ENCODE measurements around the gene AGPAT4.
A peak's percentile ranks its signal among the peaks of the same experiment; 100 is the strongest.
"Not testable (repeated sequence)": the region's sequence is repeated elsewhere in the genome, so short reads cannot be mapped to it uniquely, and the experiment has no call there.

Gene AGPAT4

GRCh38 chr6:161127071-161127740 lies 146.7 kb downstream of the AGPAT4 start:
- no peak overlapping the region for H3K27ac Mint-ChIP-seq
- ATAC-seq (ENCODE audit: low read depth) (no peak), DNase-seq (ENCODE audit: low spot score in 2 of 2) (no peak)
- H3K27me3 Mint-ChIP-seq, result no peaks in the 10 kb centered on the region
- H3K36me3 Mint-ChIP-seq, result peaks cover 55% of the 10 kb centered on the region
- H3K9me3 Mint-ChIP-seq, result peaks cover 7% of the 10 kb centered on the region
- H3K4me3 Mint-ChIP-seq, result no peak overlapping the region
- H3K4me1 Mint-ChIP-seq, result no peaks in the 10 kb centered on the region

DNA sequence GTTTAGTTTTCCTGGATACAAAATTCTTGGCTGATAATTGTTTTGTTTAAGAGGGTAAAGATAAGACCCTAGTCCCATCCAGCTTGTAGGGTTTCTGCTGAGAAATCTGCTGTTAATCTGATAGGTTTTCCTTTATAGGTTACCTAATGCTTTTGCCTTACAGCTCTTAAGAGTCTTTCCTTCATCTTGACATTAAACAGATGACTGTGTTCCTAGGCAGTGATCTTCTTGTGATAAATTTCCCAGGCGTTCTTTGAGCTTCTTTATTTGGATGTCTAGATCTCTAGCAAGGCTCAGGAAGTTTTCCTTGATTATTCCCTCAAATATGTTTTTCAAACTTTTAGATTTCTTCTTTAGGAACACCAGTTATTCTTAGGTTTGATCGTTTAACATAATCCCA lies 148.3 kb downstream of the AGPAT4 start:
- H3K9me3 Mint-ChIP-seq, result peaks cover 9% of the 10 kb centered on the region
- no peak for ATAC-seq (ENCODE audit: low read depth)
- H3K4me1 Mint-ChIP-seq, result no peaks in the 10 kb centered on the region
- no peak overlapping the region for H3K4me3 Mint-ChIP-seq
- no peaks in the 10 kb centered on the region for H3K27me3 Mint-ChIP-seq
- no peak overlapping the region for H3K27ac Mint-ChIP-seq
- H3K36me3 Mint-ChIP-seq, result peaks cover 68% of the 10 kb centered on the region
- no peak for DNase-seq (ENCODE audit: low spot score in 2 of 2)

DNA sequence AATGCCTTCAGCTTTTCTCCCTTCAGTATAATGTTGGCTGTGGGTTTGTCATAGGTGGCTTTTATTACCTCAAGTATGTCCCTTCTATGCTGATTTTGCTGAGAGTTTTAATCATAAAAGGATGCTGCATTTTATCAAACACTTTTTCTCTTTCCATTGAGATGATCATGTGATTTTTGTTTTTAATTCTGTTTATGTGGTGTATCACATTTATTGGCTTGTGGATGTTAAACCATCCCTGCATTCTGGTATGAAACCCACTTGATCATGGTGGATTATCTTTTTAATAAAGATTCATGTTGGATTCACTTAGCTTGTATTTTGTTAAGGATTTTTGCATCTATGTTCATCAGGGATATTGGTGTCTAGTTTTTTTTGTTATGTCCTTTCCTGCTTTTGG lies 150.5 kb downstream of the AGPAT4 start:
- not testable (repeated sequence) for H3K4me3 Mint-ChIP-seq

GRCh38 chr6:161117942-161118341 lies 155.9 kb downstream of the AGPAT4 start:
- no peak overlapping the region for H3K27ac Mint-ChIP-seq
- DNase-seq (ENCODE audit: low spot score in 2 of 2) (no peak), ATAC-seq (ENCODE audit: low read depth) (no peak)
- peaks cover 59% of the 10 kb centered on the region for H3K36me3 Mint-ChIP-seq
- H3K9me3 Mint-ChIP-seq, result peaks cover 12% of the 10 kb centered on the region
- no peaks in the 10 kb centered on the region for H3K27me3 Mint-ChIP-seq
- H3K4me3 Mint-ChIP-seq, result no peak overlapping the region
- no peaks in the 10 kb centered on the region for H3K4me1 Mint-ChIP-seq

More for the DNA sequence above, 150.5 kb downstream of the AGPAT4 start:
- not testable (repeated sequence) for H3K27me3 Mint-ChIP-seq; H3K4me1 Mint-ChIP-seq; ATAC-seq (ENCODE audit: low read depth); H3K27ac Mint-ChIP-seq; DNase-seq (ENCODE audit: low spot score in 2 of 2)
- peaks cover 17% of the 10 kb centered on the region for H3K9me3 Mint-ChIP-seq
- peaks cover 72% of the 10 kb centered on the region for H3K36me3 Mint-ChIP-seq

GRCh38 chr6:161117308-161117707 lies 156.6 kb downstream of the AGPAT4 start:
- H3K27ac Mint-ChIP-seq, result no peak overlapping the region
- DNase-seq (ENCODE audit: low spot score in 2 of 2) (no peak), ATAC-seq (ENCODE audit: low read depth) (no peak)
- H3K27me3 Mint-ChIP-seq, result no peaks in the 10 kb centered on the region
- peaks cover 10% of the 10 kb centered on the region for H3K9me3 Mint-ChIP-seq
- H3K4me3 Mint-ChIP-seq, result no peak overlapping the region
- no peaks in the 10 kb centered on the region for H3K4me1 Mint-ChIP-seq
- H3K36me3 Mint-ChIP-seq, result peaks cover 61% of the 10 kb centered on the region

DNA sequence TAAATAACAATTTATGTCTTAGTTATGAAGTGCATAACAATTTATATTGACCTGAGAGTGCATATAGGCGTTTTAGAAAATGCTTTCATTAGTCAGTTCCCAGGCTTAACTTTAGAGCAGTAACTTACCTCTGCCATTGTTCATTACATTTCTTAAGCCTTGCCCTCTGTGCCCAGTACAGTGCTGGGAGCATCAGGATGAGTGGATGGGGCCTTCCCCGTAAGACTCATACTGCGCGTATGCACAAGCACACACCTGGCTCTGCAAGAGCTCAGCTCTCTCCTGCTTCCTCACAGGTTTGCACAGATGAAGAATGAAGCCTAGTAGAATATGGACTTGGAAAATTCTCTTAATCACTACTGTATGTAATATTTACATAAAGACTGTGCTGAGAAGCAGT lies 157.3 kb downstream of the AGPAT4 start:
- Mint-ChIP-seq H3K36me3 (peaks cover 57% of the 10 kb centered on the region), H3K4me3 (no peak overlapping the region), H3K27me3 (no peaks in the 10 kb centered on the region), H3K27ac (peak overlapping the region; percentile 49), H3K9me3 (peaks cover 10% of the 10 kb centered on the region), H3K4me1 (no peaks in the 10 kb centered on the region)
- ATAC-seq (ENCODE audit: low read depth) (no peak), DNase-seq (ENCODE audit: low spot score in 2 of 2) (no peak)

- H3K36me3 Mint-ChIP-seq, result peaks cover 56% of the 10 kb centered on the region
- DNase-seq (ENCODE audit: low spot score in 2 of 2) (no peak), ATAC-seq (ENCODE audit: low read depth) (no peak)
- H3K9me3 Mint-ChIP-seq, result peaks cover 7% of the 10 kb centered on the region
- no peak overlapping the region for H3K4me3 Mint-ChIP-seq
- H3K27me3 Mint-ChIP-seq, result no peaks in the 10 kb centered on the region
- H3K27ac Mint-ChIP-seq, result peak overlapping the region; percentile 49
- no peaks in the 10 kb centered on the region for H3K4me1 Mint-ChIP-seq
Measured at GRCh38 chr6:161115468-161115867, 158.4 kb downstream of the AGPAT4 start.

DNA sequence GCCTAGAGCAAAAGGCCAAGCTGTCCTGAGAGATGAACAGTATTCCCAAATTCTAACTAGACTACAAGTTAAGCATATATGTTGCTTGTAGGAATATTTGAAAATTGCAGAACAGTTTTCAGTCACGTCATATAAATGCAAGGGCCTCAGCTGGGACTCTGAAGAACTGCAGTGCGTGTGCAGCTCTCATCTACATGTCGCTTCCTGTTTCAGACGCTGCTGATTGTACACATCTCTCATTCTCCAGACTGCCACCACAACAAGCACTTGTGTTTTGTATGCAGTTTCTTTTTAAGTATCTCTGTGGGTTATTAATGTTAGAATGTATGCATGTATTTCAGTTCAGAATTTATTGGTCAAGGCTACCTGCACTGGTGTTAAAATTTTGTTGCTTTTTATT lies 162.6 kb downstream of the AGPAT4 start:
- peak overlapping the region; percentile 11 for H3K27ac Mint-ChIP-seq
- no peaks in the 10 kb centered on the region for H3K27me3 Mint-ChIP-seq
- DNase-seq (ENCODE audit: low spot score in 2 of 2) (no peak), ATAC-seq (ENCODE audit: low read depth) (no peak)
- H3K36me3 Mint-ChIP-seq, result peaks cover 65% of the 10 kb centered on the region
- H3K4me3 Mint-ChIP-seq, result no peak overlapping the region
- H3K9me3 Mint-ChIP-seq, result no peaks in the 10 kb centered on the region
- H3K4me1 Mint-ChIP-seq, result no peaks in the 10 kb centered on the region

- peaks cover 61% of the 10 kb centered on the region for H3K36me3 Mint-ChIP-seq
Measured at GRCh38 chr6:161110028-161110779, 163.7 kb downstream of the AGPAT4 start.

DNA sequence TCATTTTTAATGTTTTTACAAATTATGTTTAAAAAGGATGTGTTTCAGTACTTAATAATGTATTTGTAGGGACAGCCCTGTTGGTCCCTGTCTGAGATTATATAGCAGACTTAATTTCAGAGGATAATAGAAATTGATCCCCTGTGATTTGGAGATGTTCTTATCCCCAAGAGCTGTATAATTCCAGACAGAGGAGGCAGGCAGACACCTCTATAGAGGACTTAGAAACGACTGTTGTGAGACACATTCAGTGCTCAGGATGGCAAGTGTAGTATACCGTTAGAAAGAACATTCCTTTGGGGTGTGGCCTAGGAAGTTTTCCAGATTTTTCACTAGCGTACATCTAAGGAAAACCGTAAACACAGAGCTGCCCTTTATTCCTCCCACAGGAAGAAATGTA lies 164.5 kb downstream of the AGPAT4 start:
- peaks cover 63% of the 10 kb centered on the region for H3K36me3 Mint-ChIP-seq
- ATAC-seq (ENCODE audit: low read depth) (no peak), DNase-seq (ENCODE audit: low spot score in 2 of 2) (no peak)
- no peak overlapping the region for H3K4me3 Mint-ChIP-seq
- H3K4me1 Mint-ChIP-seq, result no peaks in the 10 kb centered on the region
- H3K9me3 Mint-ChIP-seq, result no peaks in the 10 kb centered on the region
- H3K27ac Mint-ChIP-seq, result no peak overlapping the region
- no peaks in the 10 kb centered on the region for H3K27me3 Mint-ChIP-seq

More at GRCh38 chr6:161110028-161110779, 163.7 kb downstream of the AGPAT4 start:
- DNase-seq (ENCODE audit: low spot score in 2 of 2) (no peak), ATAC-seq (ENCODE audit: low read depth) (no peak)
- Mint-ChIP-seq H3K4me3 (no peak overlapping the region), H3K27ac (no peak overlapping the region), H3K9me3 (no peaks in the 10 kb centered on the region), H3K4me1 (no peaks in the 10 kb centered on the region), H3K27me3 (no peaks in the 10 kb centered on the region)

DNA sequence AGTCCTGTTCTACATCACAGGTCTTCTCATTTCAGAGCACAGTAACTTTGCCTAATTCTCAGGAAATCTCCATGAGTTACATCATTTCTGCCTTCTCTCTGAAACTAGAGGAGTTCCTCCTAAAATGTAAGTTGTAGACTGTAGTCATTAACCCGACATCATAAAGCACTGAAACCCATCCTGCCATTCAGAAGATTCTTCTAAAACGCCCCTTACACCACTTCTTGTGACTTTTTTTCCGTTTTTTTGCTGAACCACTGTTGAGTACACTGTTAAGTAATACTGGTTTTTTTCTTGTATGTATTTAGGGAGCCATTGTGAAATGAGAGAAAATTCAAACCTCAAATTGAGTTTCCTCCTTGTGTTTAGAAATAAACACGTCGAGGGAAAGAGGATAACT lies 164.9 kb downstream of the AGPAT4 start:
- Mint-ChIP-seq H3K27me3 (no peaks in the 10 kb centered on the region), H3K36me3 (peaks cover 63% of the 10 kb centered on the region), H3K27ac (peak overlapping the region; percentile 28), H3K4me1 (no peaks in the 10 kb centered on the region), H3K4me3 (no peak overlapping the region), H3K9me3 (no peaks in the 10 kb centered on the region)
- no peak for ATAC-seq (ENCODE audit: low read depth)
- no peak for DNase-seq (ENCODE audit: low spot score in 2 of 2)

DNA sequence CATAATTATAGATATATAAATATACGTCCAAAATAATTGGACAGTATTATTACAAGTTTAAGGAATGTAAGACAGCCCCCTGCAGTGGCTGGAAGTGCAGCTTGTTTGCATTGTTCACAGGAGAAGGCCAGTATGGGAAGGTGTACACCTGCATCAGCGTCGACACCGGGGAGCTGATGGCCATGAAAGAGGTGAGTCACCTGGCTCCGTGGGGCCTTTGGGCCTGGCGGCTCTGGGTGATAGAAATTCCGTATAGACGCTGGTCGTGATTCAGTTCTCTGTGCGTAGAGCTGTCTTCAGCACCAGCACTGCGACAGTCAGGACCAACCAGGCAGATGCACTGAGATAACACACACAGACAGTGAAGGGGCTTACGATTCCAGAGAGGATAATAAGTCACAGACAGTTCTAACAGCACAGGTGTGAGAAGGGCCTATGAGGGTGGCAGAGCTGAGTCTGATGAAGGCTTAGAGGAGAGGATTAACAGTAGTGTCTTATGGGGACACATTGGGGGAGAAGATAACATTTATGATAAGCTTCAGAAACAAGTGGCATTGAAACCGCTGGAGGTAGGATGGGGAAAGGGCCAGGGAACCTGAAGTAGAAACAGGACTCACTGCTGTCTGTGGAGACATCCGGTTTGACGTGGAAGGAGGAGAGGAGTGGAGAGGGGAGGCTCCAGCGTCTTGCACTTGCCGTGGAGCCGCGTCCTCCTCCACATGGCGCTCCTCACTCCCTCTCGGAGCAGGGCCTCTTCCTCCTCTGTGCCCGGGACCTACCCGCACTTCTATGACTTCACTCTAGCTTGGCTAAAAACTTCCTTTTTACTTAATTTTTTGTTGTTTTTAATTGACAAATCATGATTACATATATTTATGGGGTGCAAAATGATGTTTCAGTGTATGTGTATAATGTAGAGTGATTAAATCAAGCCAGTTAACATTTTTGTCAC lies 165.8 kb downstream of the AGPAT4 start:
- Mint-ChIP-seq H3K36me3 (peaks cover 67% of the 10 kb centered on the region), H3K4me3 (no peak overlapping the region), H3K4me1 (no peaks in the 10 kb centered on the region), H3K9me3 (no peaks in the 10 kb centered on the region), H3K27ac (peak overlapping the region; percentile 28), H3K27me3 (no peaks in the 10 kb centered on the region)
- no peak for DNase-seq (ENCODE audit: low spot score in 2 of 2)
- no peak for ATAC-seq (ENCODE audit: low read depth)

DNA sequence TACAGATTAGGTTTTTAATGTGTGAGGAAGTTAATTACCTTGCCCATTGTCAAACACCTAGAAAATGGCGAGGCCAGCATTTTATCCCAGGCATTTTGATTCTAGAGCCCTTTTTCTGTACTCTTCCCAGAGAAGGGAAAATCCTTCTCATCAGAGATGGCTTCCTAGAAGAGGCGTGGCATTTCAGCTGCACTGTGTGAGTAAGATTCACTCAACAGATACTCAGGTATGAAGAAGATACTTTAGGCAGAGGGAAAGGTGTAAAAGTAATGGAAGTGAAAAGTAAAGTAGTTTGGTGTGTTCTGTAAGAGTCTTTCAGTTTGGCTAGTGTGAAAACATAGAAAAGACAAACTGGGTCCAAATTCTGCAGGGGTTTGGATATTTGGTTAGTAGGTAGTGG lies 168.5 kb downstream of the AGPAT4 start:
- Mint-ChIP-seq H3K27ac (no peak overlapping the region), H3K4me3 (no peak overlapping the region), H3K9me3 (no peaks in the 10 kb centered on the region), H3K4me1 (no peaks in the 10 kb centered on the region), H3K27me3 (no peaks in the 10 kb centered on the region), H3K36me3 (peaks cover 52% of the 10 kb centered on the region)
- ATAC-seq (ENCODE audit: low read depth) (no peak), DNase-seq (ENCODE audit: low spot score in 2 of 2) (no peak)

GRCh38 chr6:161104966-161105365 lies 168.9 kb downstream of the AGPAT4 start:
- Mint-ChIP-seq H3K27me3 (no peaks in the 10 kb centered on the region), H3K27ac (no peak overlapping the region), H3K9me3 (no peaks in the 10 kb centered on the region), H3K36me3 (peaks cover 48% of the 10 kb centered on the region), H3K4me1 (no peaks in the 10 kb centered on the region), H3K4me3 (no peak overlapping the region)
- ATAC-seq (ENCODE audit: low read depth) (no peak), DNase-seq (ENCODE audit: low spot score in 2 of 2) (no peak)
